H1 (cell line): ENCODE data around the gene AMZ1.

Source experiments
- CTCF ChIP-seq, 3 experiments: IDR thresholded peaks; 1 replicate in 2 of 3; 2 replicates in 1 of 3; pipeline versions ENCODE4 v1.5.1 to v1.6.1; 2011; ENCODE audit warnings: low read length in 3 of 3, mild to moderate bottlenecking in 3 of 3, inconsistent platforms in 2 of 3, low read depth in 1 of 3, moderate library complexity in 1 of 3; ENCODE audit not compliant: insufficient read depth in 1 of 3; ENCODE audit errors: control extremely low read depth in 1 of 3
- EZH2 ChIP-seq: fragments of 200-600 bp; sonication (generic); IDR thresholded peaks from 2 replicates; pipeline ENCODE4 v1.7.1; 2012; ENCODE audit warnings: low read depth, mild to moderate bottlenecking, moderate library complexity, low read length, inconsistent platforms; ENCODE audit not compliant: severe bottlenecking
- GTF2F1 ChIP-seq: IDR thresholded peaks from 2 replicates; pipeline ENCODE4 v1.6.1; 2012; ENCODE audit warnings: low read depth, low read length, improper control_type of control experiment, borderline replicate concordance
- SIN3A ChIP-seq, 2 experiments: IDR thresholded peaks in 1 of 2; conservative IDR thresholded peaks in 1 of 2; 2 replicates each; pipeline ENCODE4 v1.6.1; 2011 to 2012; ENCODE audit warnings: low read length in 2 of 2, improper control_type of control experiment in 1 of 2, low read depth in 1 of 2, mild to moderate bottlenecking in 1 of 2

GRCh38 chr7:2710901-2711551 lies 23.0 kb downstream of the AMZ1 start:
- no peak for TF ChIP-seq EZH2
- TF ChIP-seq GTF2F1: no peak
- TF ChIP-seq CTCF (IDR thresholded peaks at IDR 0.05; ENCODE audit: control extremely low read depth in 1 of 3, insufficient read depth in 1 of 3, low read depth in 1 of 3, low read length in 3 of 3): no peak
- TF ChIP-seq SIN3A (conservative IDR thresholded peaks at IDR 0.05 in 1 of 2, IDR thresholded peaks at IDR 0.05 in 1 of 2; ENCODE audit: low read depth in 1 of 2, low read length in 2 of 2): no peak
